PC-9 (cell line): Measurements from ENCODE around the gene CD300E. TPM values are rescaled to one million over a fixed set of nuclear protein-coding genes. Genes with fewer than 3 reads are reported as not detected.

Source experiments
- BruUV-seq: library from RNA; stranded (reverse); fragments of 400-500 nt; replicated peaks from 2 replicates; lab custom pipeline; 2021; lab: Mats Ljungman, UMichigan
- CTCF ChIA-PET: fragments of 300-600 bp; sonication (Branson Sonifier 250); formaldehyde crosslinking; loops from one replicate; lab custom pipeline; 2022; ENCODE audit warnings: antibody characterized with exemption; lab: Charles Lee
- POLR2A ChIA-PET: fragments of 300-600 bp; sonication (Branson Sonifier 250); formaldehyde crosslinking; loops from one replicate; lab custom pipeline; 2022; ENCODE audit warnings: antibody characterized with exemption; ENCODE audit not compliant: unreplicated experiment; lab: Charles Lee
- DNase-seq, 2 experiments: peaks; one replicate each; pipeline versions ENCODE4 v3.0.0 to v3.0.0-alpha.2; 2015 to 2022; ENCODE audit warnings: mixed read lengths in 1 of 2
- H2AFZ ChIP-seq: fragments of 200-600 bp; sonication (generic); 2 replicates; pipeline ENCODE4 v1.8.1; 2017; ENCODE audit warnings: antibody characterized with exemption
- H3F3A ChIP-seq: fragments of 200-600 bp; sonication (generic); 2 replicates; pipeline ENCODE4 v1.8.1; 2017; ENCODE audit warnings: antibody characterized with exemption, mild to moderate bottlenecking, low read depth; ENCODE audit not compliant: insufficient read depth
- H3K27ac ChIP-seq: fragments of 200-600 bp; sonication (generic); 2 replicates; pipeline ENCODE4 v1.6.1; 2016; ENCODE audit warnings: mixed run types
- H3K27me3 ChIP-seq: fragments of 200-600 bp; sonication (generic); 2 replicates; pipeline ENCODE4 v1.6.1; 2016; ENCODE audit warnings: low read depth, mixed run types; ENCODE audit not compliant: insufficient read depth
- H3K36me3 ChIP-seq: fragments of 200-600 bp; sonication (generic); 2 replicates; pipeline ENCODE4 v1.6.1; 2016; ENCODE audit warnings: low read depth, mixed run types
- H3K4me1 ChIP-seq: fragments of 200-600 bp; sonication (generic); replicated peaks from 2 replicates; pipeline ENCODE4 v1.6.1; 2016; ENCODE audit warnings: mixed run types; ENCODE audit not compliant: insufficient read depth
- H3K4me2 ChIP-seq: fragments of 200-600 bp; sonication (generic); 2 replicates; pipeline ENCODE4 v1.6.1; 2017; ENCODE audit warnings: mixed run types
- H3K4me3 ChIP-seq: fragments of 200-600 bp; sonication (generic); 2 replicates; pipeline ENCODE4 v1.6.1; 2016; ENCODE audit warnings: mixed run types
- H3K79me2 ChIP-seq: fragments of 200-600 bp; sonication (generic); 2 replicates; pipeline ENCODE4 v1.6.1; 2017; ENCODE audit warnings: low read depth, mixed run types
- H3K9me2 ChIP-seq: fragments of 200-600 bp; sonication (generic); 2 replicates; pipeline ENCODE4 v1.8.1; 2017; ENCODE audit warnings: mild to moderate bottlenecking; ENCODE audit not compliant: insufficient read depth
- H3K9me3 ChIP-seq: fragments of 200-600 bp; sonication (generic); 2 replicates; pipeline ENCODE4 v1.8.1; 2016; ENCODE audit warnings: low read depth; ENCODE audit not compliant: insufficient read depth
- H4K20me1 ChIP-seq: fragments of 200-600 bp; sonication (generic); 2 replicates; pipeline ENCODE4 v1.8.1; 2017; ENCODE audit not compliant: insufficient read depth
- EZH2 ChIP-seq: fragments of 200-600 bp; sonication (generic); IDR thresholded peaks from 2 replicates; pipeline ENCODE4 v1.8.0; 2017; ENCODE audit warnings: antibody characterized with exemption, low read depth
- intact Hi-C: fragments of 100-400 bp; cut with micrococcal nuclease; formaldehyde crosslinking; loops from one replicate; pipeline ENCODE4 v1.10.0; 2022; ENCODE audit not compliant: unreplicated experiment
- total RNA-seq: library from RNA; stranded (reverse); gene quantifications from 2 replicates; pipeline ENCODE4 v1.2.3, GENCODE V29; 2021
- TF ChIP-seq, protein P1 (sequence below): fragments of 200-600 bp; sonication (generic); conservative IDR thresholded peaks from 2 replicates; pipeline ENCODE4 v1.6.1; 2017; ENCODE audit warnings: mixed run types, antibody characterized with exemption, mild to moderate bottlenecking, moderate library complexity

The CD300E gene
- total RNA-seq, 1 experiment from 2014 or later: not detected

DNA sequence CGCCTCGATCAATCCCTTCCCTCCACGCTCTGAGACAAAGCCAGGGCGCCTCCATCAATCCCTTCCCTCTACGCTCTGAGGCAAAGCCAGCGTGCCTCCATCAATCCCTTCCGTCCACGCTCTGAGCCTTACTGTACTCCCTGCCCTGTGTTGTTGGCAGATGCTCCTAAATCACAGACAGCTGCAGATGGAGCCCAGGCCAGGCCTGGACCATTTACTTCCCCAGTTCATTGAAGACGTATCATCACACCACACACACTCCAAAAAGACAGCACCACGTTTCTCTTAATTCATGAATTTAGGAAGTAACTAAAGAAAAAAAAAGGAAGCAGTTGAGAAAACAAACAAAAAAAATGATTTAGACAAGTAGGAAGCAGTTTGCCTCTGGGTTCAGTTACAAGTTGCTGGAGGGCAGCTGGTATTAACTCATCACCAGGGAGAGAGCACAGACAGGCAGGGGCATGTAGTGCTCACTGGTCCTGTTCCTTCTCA lies 24.0 kb downstream of the CD300E start:
- Histone ChIP-seq H3K4me3 (no peak overlapping the region), H3K4me2 (no peak overlapping the region), H3K27me3 (peaks cover 93% of the 10 kb centered on the region), H3K27ac (no peak overlapping the region), H3K9me3 (no peaks in the 10 kb centered on the region), H3F3A (no peaks in the 10 kb centered on the region), H3K9me2 (no peaks in the 10 kb centered on the region), H3K36me3 (no peaks in the 10 kb centered on the region), H3K4me1 (no peaks in the 10 kb centered on the region), H2AFZ (no peak overlapping the region), H4K20me1 (no peaks in the 10 kb centered on the region), H3K79me2 (no peaks in the 10 kb centered on the region)
- DNase-seq: no peak
- intact Hi-C loops: no loop called here
- POLR2A ChIA-PET: no interaction called here
- CTCF ChIA-PET: no interaction called here
- no TSS peak for BruUV-seq
- TF ChIP-seq, protein P1, sequence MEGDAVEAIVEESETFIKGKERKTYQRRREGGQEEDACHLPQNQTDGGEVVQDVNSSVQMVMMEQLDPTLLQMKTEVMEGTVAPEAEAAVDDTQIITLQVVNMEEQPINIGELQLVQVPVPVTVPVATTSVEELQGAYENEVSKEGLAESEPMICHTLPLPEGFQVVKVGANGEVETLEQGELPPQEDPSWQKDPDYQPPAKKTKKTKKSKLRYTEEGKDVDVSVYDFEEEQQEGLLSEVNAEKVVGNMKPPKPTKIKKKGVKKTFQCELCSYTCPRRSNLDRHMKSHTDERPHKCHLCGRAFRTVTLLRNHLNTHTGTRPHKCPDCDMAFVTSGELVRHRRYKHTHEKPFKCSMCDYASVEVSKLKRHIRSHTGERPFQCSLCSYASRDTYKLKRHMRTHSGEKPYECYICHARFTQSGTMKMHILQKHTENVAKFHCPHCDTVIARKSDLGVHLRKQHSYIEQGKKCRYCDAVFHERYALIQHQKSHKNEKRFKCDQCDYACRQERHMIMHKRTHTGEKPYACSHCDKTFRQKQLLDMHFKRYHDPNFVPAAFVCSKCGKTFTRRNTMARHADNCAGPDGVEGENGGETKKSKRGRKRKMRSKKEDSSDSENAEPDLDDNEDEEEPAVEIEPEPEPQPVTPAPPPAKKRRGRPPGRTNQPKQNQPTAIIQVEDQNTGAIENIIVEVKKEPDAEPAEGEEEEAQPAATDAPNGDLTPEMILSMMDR: no peak
- no peak for TF ChIP-seq EZH2

DNA sequence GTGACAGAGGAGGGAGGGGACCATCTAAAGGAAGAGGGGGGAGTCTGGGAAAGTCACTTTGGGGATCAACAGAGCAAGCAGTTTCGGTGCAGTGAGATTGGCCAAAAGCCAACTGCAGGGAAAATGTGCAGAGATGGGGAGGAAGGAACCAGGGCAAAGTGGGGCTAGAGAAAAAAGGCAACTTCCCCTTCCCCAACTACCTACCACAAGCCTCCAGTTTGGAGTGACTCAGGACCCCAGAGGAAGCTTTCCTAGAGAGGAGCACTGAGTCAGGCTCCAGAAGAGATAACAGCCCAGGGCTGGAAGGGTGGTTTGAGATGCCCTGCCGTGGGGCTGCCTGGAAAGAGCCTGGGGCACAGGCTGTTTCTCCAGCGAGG lies 24.5 kb downstream of the CD300E start:
- Histone ChIP-seq H3K79me2 (no peaks in the 10 kb centered on the region), H3K4me3 (no peak overlapping the region), H3K4me1 (no peaks in the 10 kb centered on the region), H3K36me3 (no peaks in the 10 kb centered on the region), H3K27ac (no peak overlapping the region), H3K9me3 (no peaks in the 10 kb centered on the region), H4K20me1 (no peaks in the 10 kb centered on the region), H3K9me2 (no peaks in the 10 kb centered on the region), H3K27me3 (peaks cover 93% of the 10 kb centered on the region), H3F3A (no peaks in the 10 kb centered on the region), H3K4me2 (no peak overlapping the region), H2AFZ (no peak overlapping the region)
- POLR2A ChIA-PET: no interaction called here
- CTCF ChIA-PET: no interaction called here
- intact Hi-C loops: no loop called here
- TF ChIP-seq, protein P1: no peak
- TF ChIP-seq EZH2: no peak
- no peak for DNase-seq
- no TSS peak for BruUV-seq

DNA sequence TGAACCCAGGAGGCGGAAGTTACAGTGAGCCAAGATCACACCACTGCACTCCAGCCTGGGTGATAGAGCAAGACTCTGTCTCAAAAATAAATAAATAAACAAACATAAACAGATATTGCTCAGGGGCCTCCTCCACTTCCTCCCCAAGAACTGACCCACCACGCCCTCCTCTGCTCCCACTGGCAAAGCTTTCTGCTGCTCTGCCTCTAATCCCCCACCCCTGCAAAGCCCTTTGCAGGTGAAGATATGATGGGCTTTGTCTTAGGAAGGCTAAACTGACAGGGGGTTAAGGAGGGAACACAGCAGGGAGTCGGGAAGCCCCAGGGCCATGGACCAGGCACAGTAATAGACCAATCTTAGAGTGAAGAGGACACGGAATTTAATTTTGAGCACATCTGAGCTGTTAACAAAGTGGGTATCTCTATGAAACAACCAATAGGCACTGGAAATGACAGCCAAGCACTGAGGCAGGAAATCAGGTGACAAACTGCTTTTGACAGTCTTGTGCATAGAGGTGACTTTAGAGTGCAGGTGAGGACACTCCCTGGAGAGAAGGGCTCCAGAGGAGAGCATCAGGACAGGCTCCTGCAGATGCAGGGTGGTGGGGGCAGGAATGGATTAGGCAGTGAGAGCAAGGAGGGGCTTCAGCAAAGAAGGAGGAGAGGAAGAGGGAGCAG lies 25.1 kb downstream of the CD300E start:
- Histone ChIP-seq H3K9me3 (no peaks in the 10 kb centered on the region), H3F3A (no peaks in the 10 kb centered on the region), H3K4me2 (no peak overlapping the region), H4K20me1 (no peaks in the 10 kb centered on the region), H3K36me3 (no peaks in the 10 kb centered on the region), H3K9me2 (no peaks in the 10 kb centered on the region), H3K79me2 (no peaks in the 10 kb centered on the region), H2AFZ (no peak overlapping the region), H3K4me1 (no peaks in the 10 kb centered on the region), H3K27me3 (peaks cover 92% of the 10 kb centered on the region), H3K27ac (no peak overlapping the region), H3K4me3 (no peak overlapping the region)
- CTCF ChIA-PET: no interaction called here
- no TSS peak for BruUV-seq
- TF ChIP-seq, protein P1: no peak
- TF ChIP-seq EZH2: no peak
- intact Hi-C loops: no loop called here
- no peak for DNase-seq
- POLR2A ChIA-PET: no interaction called here
